ENCODE results near the gene ZNF335. TPM values are rescaled to one million over a fixed set of nuclear protein-coding genes. Genes with fewer than 3 reads are reported as not detected.
"Not testable (repeated sequence)": the region's sequence is repeated elsewhere in the genome, so short reads cannot be mapped to it uniquely, and the experiment has no call there.

Gene ZNF335
- total RNA-seq, 3 donors from 2014 or later = 12.6 to 25.9 (median 20.6) TPM

DNA sequence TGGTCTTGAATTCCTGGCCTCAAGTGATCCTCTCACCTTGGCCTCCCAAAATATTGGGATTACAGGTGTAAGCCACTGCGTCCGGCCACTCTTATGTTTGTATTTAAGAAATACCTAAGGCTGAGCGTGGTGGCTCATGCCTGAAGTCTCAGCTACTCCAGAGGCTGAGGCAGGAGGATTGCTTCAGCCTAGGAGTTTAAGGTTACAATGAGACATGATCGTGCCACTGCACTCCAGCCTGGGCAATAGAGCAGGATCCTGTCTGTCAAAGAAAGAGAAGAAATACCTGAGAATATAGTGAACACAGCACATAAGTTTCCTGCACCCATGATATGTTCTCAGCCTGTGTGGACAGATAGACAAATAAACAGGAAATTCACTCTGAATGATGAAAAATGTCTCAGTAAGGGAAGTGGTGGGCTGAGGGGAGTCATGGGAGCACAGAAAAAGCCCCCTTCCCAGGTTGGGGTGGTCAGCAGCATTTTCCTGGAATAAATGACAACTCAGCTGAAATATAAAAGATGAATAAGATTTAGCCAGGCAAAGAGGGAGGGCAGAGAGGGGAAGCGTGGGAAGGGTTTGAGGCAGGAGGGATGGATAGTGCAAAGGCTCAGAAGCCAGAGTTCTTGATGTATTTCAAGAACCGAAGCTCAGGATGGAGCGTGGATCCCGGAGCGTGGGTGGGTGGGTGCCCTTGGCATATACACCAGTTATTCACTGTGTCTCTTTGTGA lies 22.9 kb upstream of the ZNF335 start:
- Histone ChIP-seq H3K36me3 (no peaks in the 10 kb centered on the region), H3K4me3 (no peak overlapping the region), H3K4me1 (no peaks in the 10 kb centered on the region), H3K27me3 (peaks cover 0 to 13% of the 10 kb centered on the region in 2 donors), H3K27ac (no peak overlapping the region), H3K9me3 (no peaks in the 10 kb centered on the region)
- no peak for DNase-seq (ENCODE audit: low spot score in 2 of 2)
- intact Hi-C loops (cut with DNase I; ENCODE audit: low total_unique reads) = no loop called here
- TF ChIP-seq, protein P1, sequence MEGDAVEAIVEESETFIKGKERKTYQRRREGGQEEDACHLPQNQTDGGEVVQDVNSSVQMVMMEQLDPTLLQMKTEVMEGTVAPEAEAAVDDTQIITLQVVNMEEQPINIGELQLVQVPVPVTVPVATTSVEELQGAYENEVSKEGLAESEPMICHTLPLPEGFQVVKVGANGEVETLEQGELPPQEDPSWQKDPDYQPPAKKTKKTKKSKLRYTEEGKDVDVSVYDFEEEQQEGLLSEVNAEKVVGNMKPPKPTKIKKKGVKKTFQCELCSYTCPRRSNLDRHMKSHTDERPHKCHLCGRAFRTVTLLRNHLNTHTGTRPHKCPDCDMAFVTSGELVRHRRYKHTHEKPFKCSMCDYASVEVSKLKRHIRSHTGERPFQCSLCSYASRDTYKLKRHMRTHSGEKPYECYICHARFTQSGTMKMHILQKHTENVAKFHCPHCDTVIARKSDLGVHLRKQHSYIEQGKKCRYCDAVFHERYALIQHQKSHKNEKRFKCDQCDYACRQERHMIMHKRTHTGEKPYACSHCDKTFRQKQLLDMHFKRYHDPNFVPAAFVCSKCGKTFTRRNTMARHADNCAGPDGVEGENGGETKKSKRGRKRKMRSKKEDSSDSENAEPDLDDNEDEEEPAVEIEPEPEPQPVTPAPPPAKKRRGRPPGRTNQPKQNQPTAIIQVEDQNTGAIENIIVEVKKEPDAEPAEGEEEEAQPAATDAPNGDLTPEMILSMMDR (IDR thresholded peaks at IDR 0.05) = no peak
- TF ChIP-seq POLR2AphosphoS5 (IDR thresholded peaks at IDR 0.05) = no peak
- no peak for TF ChIP-seq POLR2A (IDR thresholded peaks at IDR 0.05)

DNA sequence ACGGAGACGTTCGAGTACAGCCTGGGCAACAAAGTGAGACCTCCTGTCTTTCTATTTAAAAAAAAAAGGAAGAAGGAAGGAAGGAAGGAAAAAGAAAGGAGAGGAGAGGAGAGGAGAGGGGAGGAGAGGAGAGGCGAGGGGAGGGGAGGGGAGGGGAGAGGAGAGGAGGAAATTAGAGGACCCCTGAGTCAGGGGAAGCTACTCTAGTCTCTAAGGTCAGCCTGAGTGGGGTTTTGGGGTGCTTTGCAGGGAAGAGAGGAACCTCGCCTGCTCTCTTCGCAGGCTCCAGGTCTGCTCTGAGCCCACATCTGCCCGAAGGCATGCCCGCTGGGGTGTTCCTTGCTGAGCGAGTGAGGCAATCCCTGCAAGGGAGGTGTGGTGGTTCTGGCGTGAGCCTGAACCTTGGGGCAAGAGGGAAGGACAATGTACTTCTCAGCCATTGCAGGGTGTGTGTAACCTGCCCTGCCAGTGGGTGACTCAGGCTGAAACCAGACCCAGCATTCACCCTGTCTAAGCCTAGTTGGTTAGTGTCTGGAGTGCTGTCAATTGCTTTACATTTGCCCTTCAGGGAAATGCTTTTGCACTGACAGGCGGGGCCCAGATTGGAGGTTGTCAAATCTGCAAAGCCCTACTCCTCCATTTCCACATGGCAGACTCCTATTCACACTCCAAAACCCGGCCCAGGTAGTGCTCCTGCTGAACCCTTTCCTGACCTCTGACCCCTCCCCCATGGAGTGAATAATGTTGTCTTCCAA lies 21.4 kb upstream of the ZNF335 start:
- peak in 1 of 2 donors; percentile 70 for DNase-seq (ENCODE audit: low spot score in 2 of 2)

DNA sequence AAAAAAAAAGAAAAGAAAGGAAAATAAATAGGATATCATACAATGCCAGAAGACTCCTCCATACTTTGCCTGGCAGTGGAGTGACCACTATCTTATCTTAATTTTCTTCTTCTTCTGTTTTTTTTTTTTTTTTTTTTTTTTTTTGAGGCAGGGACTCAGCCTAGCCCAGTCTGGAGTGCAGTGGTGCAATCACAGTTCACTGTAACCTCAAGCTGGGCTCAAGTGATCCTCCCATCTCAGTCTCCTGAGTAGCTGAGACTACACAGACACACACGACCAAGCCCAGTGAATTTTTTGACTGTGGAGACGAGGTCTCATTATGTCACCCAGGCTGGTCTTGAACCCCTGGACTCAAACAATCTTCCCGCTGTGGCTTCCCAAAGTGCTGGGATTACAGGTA lies 19.6 kb upstream of the ZNF335 start:
- TF ChIP-seq POLR2AphosphoS5 (IDR thresholded peaks at IDR 0.05) (no peak), POLR2A (IDR thresholded peaks at IDR 0.05) (no peak)
- TF ChIP-seq, protein P1 (IDR thresholded peaks at IDR 0.05) = no peak
- H3K9me3 ChIP-seq = no peaks in the 10 kb centered on the region
- no peak overlapping the region for H3K27ac ChIP-seq
- peaks cover 0 to 4% of the 10 kb centered on the region in 2 donors for H3K27me3 ChIP-seq
- H3K36me3 ChIP-seq = no peaks in the 10 kb centered on the region
- no peaks in the 10 kb centered on the region for H3K4me1 ChIP-seq
- DNase-seq (ENCODE audit: low spot score in 2 of 2) = no peak
- intact Hi-C loops (cut with DNase I; ENCODE audit: low total_unique reads) = no loop called here
- H3K4me3 ChIP-seq = no peak overlapping the region

More for the DNA sequence above, 21.4 kb upstream of the ZNF335 start:
- intact Hi-C loops (cut with DNase I; ENCODE audit: low total_unique reads) = no loop called here
- Histone ChIP-seq H3K4me1 (no peaks in the 10 kb centered on the region), H3K36me3 (no peaks in the 10 kb centered on the region), H3K9me3 (no peaks in the 10 kb centered on the region), H3K27me3 (peaks cover 0 to 12% of the 10 kb centered on the region in 2 donors), H3K4me3 (no peak overlapping the region), H3K27ac (peak overlapping the region in 1 of 2 donors; percentile 59)
- TF ChIP-seq, protein P1 (IDR thresholded peaks at IDR 0.05) = no peak
- TF ChIP-seq POLR2AphosphoS5 (IDR thresholded peaks at IDR 0.05) (peak in 2 of 3 donors; percentile 29 to 41), POLR2A (IDR thresholded peaks at IDR 0.05) (no peak)

GRCh38 chr20:45988830-45989229 lies 16.8 kb upstream of the ZNF335 start:
- H3K27me3 ChIP-seq; H3K4me3 ChIP-seq; H3K4me1 ChIP-seq; DNase-seq (ENCODE audit: low spot score in 2 of 2); H3K36me3 ChIP-seq; intact Hi-C loops (cut with DNase I; ENCODE audit: low total_unique reads); H3K27ac ChIP-seq; H3K9me3 ChIP-seq: not testable (repeated sequence)

GRCh38 chr20:45987108-45987780 lies 15.2 kb upstream of the ZNF335 start:
- no peak overlapping the region for H3K27ac ChIP-seq
- H3K4me1 ChIP-seq = no peaks in the 10 kb centered on the region
- H3K9me3 ChIP-seq = no peaks in the 10 kb centered on the region
- peaks cover 0 to 4% of the 10 kb centered on the region in 2 donors for H3K27me3 ChIP-seq
- no peaks in the 10 kb centered on the region for H3K36me3 ChIP-seq
- H3K4me3 ChIP-seq = no peak overlapping the region
- no peak for TF ChIP-seq POLR2AphosphoS5 (IDR thresholded peaks at IDR 0.05)
- TF ChIP-seq, protein P1 (IDR thresholded peaks at IDR 0.05) = peak in 2 of 3 donors; percentile 56 to 67
- intact Hi-C loops (cut with DNase I; ENCODE audit: low total_unique reads) = no loop called here
- peak in 1 of 2 donors; percentile 70 for DNase-seq (ENCODE audit: low spot score in 2 of 2)

Measured in breast epithelium (tissue), 4 donors.